Naive thymus-derived CD8-positive, alpha-beta T cell (primary cell): Measurements from ENCODE around the gene TLR2. TPM values are rescaled to one million over a fixed set of nuclear protein-coding genes. Genes with fewer than 3 reads are reported as not detected.

Source experiments
- ATAC-seq, 2 donors: fragments of 150-1000 bp; cut with Tn5 transposase in 1 of 2; sonication (Bioruptor Pico), chemical (Tn5 transposase) in 1 of 2; 1 replicate in 1 of 2; 2 replicates in 1 of 2; pipeline ENCODE4 v1.10.0; 2021; ENCODE audit warnings: mild to moderate bottlenecking in 2 of 2, moderate library complexity in 2 of 2
- POLR2A ChIA-PET: fragments of 350-600 bp; sonication (Branson Sonifier 250); formaldehyde crosslinking; loops from one replicate; lab custom pipeline; 2021; ENCODE audit warnings: antibody characterized with exemption; lab: Charles Lee
- DNase-seq, 10 donors: peaks; one replicate each; pipeline versions ENCODE4 v3.0.0 to v3.0.0-alpha.2; 2020 to 2022
- H3K27ac Mint-ChIP-seq, 10 donors: one replicate each; pipeline ENCODE4 v1.8.0; 2020 to 2022; ENCODE audit warnings: mild to moderate bottlenecking in 10 of 10, mixed read lengths in 10 of 10, moderate library complexity in 4 of 10, inconsistent platforms in 1 of 10
- H3K27me3 Mint-ChIP-seq, 5 donors: one replicate each; pipeline ENCODE4 v1.8.0; 2021 to 2022; ENCODE audit warnings: mixed read lengths in 5 of 5
- H3K36me3 Mint-ChIP-seq, 3 donors: one replicate each; pipeline ENCODE4 v1.8.0; 2020 to 2022; ENCODE audit warnings: mixed read lengths in 3 of 3, mild to moderate bottlenecking in 2 of 3, inconsistent platforms in 1 of 3
- H3K4me1 Mint-ChIP-seq, 4 donors: one replicate each; pipeline ENCODE4 v1.8.0; 2021 to 2022; ENCODE audit warnings: mixed read lengths in 4 of 4
- H3K4me3 Mint-ChIP-seq, 10 donors: one replicate each; pipeline ENCODE4 v1.8.0; 2020 to 2022; ENCODE audit warnings: mild to moderate bottlenecking in 10 of 10, mixed read lengths in 10 of 10, moderate library complexity in 6 of 10, inconsistent platforms in 1 of 10
- H3K9me3 Mint-ChIP-seq, 9 donors: one replicate each; pipeline ENCODE4 v1.8.0; 2020 to 2022; ENCODE audit warnings: mixed read lengths in 9 of 9, mild to moderate bottlenecking in 3 of 9, inconsistent platforms in 1 of 9, moderate library complexity in 1 of 9
- polyA plus RNA-seq, 3 donors: library from polyadenylated mRNA; unstranded; fragments of 300-500 nt; fragmentation: Illumina TruSeq; gene quantifications; one replicate each; pipeline ENCODE4 v1.2.3, GENCODE V29; 2021
- total RNA-seq, 8 experiments: library from RNA in 2 of 8; stranded (reverse) in 2 of 8; gene quantifications; one replicate each; pipeline ENCODE4 v1.2.3 and lab custom pipeline; 2021 to 2026

TLR2 gene, protein sequence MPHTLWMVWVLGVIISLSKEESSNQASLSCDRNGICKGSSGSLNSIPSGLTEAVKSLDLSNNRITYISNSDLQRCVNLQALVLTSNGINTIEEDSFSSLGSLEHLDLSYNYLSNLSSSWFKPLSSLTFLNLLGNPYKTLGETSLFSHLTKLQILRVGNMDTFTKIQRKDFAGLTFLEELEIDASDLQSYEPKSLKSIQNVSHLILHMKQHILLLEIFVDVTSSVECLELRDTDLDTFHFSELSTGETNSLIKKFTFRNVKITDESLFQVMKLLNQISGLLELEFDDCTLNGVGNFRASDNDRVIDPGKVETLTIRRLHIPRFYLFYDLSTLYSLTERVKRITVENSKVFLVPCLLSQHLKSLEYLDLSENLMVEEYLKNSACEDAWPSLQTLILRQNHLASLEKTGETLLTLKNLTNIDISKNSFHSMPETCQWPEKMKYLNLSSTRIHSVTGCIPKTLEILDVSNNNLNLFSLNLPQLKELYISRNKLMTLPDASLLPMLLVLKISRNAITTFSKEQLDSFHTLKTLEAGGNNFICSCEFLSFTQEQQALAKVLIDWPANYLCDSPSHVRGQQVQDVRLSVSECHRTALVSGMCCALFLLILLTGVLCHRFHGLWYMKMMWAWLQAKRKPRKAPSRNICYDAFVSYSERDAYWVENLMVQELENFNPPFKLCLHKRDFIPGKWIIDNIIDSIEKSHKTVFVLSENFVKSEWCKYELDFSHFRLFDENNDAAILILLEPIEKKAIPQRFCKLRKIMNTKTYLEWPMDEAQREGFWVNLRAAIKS
- 1 to 10 TPM; 2.0 to 2.7 TPM for total RNA-seq
- polyA plus RNA-seq: under 1 TPM; 0.29 to 0.71 (median 0.44) TPM
- 1.9 to 5.5 (median 2.8) reads per million in 6 experiments for total RNA-seq (lab: John Stamatoyannopoulos, UW)

DNA sequence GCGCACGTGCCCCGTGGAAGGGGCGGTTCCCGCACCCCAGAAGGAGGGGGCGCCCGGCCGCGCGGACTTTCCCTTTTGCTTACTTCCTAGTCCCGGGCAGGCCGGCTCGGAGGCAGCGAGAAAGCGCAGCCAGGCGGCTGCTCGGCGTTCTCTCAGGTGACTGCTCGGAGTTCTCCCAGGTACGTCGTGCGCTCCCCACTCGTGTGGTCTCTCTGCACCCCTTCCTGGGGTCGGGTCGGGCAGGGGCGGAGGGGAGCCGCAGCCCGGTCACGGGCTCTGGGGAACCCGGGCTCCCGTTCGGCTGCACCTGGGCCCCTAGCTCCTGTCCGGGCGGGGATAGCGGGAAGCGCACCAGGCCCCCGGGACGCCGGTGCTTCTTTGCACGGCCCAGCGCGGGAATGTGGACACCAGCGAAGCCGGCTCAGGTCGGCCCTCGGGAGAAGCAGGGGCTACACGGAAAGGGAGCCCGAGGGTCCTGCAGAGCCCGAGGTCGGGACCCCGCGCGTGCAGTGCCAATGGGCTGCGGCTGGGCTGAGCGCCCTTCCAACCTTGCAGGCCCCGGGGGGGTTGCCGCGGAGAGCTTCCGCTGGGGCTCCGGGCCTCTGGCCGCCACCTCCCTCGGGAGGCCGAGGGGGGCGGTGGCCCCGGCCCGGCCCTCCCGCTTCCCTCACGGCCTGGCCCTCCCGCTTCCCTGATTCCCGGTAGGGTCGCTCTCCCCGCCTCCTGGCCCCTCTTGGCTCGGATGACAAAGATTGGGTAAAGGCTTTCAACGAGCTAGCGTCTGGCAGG lies at the start of gene TLR2:
TLR2 (plus strand) TSS at position 99 of the 789 bp plus-strand sequence. CDS start 18,628 bp downstream, outside the sequence.
- Mint-ChIP-seq H3K36me3 (peaks cover 10 to 17% (median 14%) of the 10 kb centered on the region in 3 donors), H3K9me3 (peaks cover 0 to 18% (median 11%) of the 10 kb centered on the region in 9 donors), H3K4me3 (peak within 1 kb of the TSS; percentile 76 to 92 (median 88)), H3K4me1 (peaks cover 10 to 24% (median 15%) of the 10 kb centered on the region in 4 donors), H3K27me3 (peaks cover 7 to 19% (median 13%) of the 10 kb centered on the region in 5 donors), H3K27ac (peak within 1 kb of the TSS in 8 of 10 donors; percentile 9 to 85 (median 66))
- DNase-seq (peak; percentile 24 to 80 (median 60)), ATAC-seq (peak; percentile 90 to 93)
- POLR2A ChIA-PET: no interaction called here

- Mint-ChIP-seq H3K27ac (peak overlapping the region in 2 of 10 donors; percentile 20 to 27), H3K9me3 (no peaks in the 10 kb centered on the region), H3K4me3 (no peak overlapping the region), H3K4me1 (peaks cover 0 to 5% (median 1%) of the 10 kb centered on the region in 4 donors), H3K36me3 (peaks cover 5 to 78% (median 38%) of the 10 kb centered on the region in 3 donors), H3K27me3 (no peaks in the 10 kb centered on the region)
- POLR2A ChIA-PET: no interaction called here
- ATAC-seq (peak; percentile 49 to 56), DNase-seq (peak in 3 of 10 donors; percentile 23 to 35 (median 35))
These were observed 49.2 kb upstream of the TLR2 start for GRCh38 chr4:153634738-153635353.

- Mint-ChIP-seq H3K4me3 (no peak overlapping the region), H3K36me3 (peaks cover 3 to 68% (median 34%) of the 10 kb centered on the region in 3 donors), H3K27me3 (no peaks in the 10 kb centered on the region), H3K27ac (peak overlapping the region in 4 of 10 donors; percentile 22 to 65 (median 44)), H3K9me3 (no peaks in the 10 kb centered on the region), H3K4me1 (peaks cover 0 to 5% (median 1%) of the 10 kb centered on the region in 4 donors)
- ATAC-seq (no peak), DNase-seq (no peak)
- POLR2A ChIA-PET: no interaction called here
These were observed 48.2 kb upstream of the TLR2 start for GRCh38 chr4:153635846-153636245.

DNA sequence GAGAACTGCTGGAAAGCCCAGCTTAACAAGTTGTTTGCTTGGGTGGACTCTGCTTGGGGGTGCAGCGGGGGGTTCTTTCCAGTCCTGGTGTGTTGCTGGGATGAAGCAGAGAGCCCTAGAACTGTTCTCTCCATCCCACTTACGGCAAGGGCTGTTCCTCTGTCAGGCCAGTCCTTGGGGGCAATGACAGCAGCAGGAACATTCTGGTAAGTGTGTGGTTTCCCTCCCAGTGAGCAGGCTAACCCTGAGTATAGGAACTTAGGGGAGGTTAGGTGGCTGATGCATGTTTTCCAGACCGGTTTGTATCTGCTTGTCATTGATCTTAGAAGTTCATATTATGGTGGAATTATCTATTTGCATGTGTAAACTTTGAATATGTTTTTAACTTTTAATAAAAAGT lies 46.9 kb upstream of the TLR2 start:
- Mint-ChIP-seq H3K36me3 (peaks cover 3 to 58% (median 34%) of the 10 kb centered on the region in 3 donors), H3K27ac (peak overlapping the region in 1 of 10 donors; percentile 37)
- POLR2A ChIA-PET: no interaction called here

GRCh38 chr4:153638011-153638410 lies 46.1 kb upstream of the TLR2 start:
- ATAC-seq (no peak), DNase-seq (no peak)
- Mint-ChIP-seq H3K4me1 (peaks cover 0 to 5% (median 2%) of the 10 kb centered on the region in 4 donors), H3K4me3 (no peak overlapping the region), H3K9me3 (no peaks in the 10 kb centered on the region), H3K27me3 (no peaks in the 10 kb centered on the region), H3K36me3 (peaks cover 0 to 50% (median 30%) of the 10 kb centered on the region in 3 donors), H3K27ac (peak overlapping the region in 5 of 10 donors; percentile 17 to 82 (median 42))
- POLR2A ChIA-PET: no interaction called here

More for the DNA sequence above, 46.9 kb upstream of the TLR2 start:
- Mint-ChIP-seq H3K9me3 (no peaks in the 10 kb centered on the region), H3K27me3 (no peaks in the 10 kb centered on the region), H3K4me1 (peaks cover 0 to 5% (median 1%) of the 10 kb centered on the region in 4 donors), H3K4me3 (no peak overlapping the region)
- no peak for DNase-seq
- no peak for ATAC-seq

DNA sequence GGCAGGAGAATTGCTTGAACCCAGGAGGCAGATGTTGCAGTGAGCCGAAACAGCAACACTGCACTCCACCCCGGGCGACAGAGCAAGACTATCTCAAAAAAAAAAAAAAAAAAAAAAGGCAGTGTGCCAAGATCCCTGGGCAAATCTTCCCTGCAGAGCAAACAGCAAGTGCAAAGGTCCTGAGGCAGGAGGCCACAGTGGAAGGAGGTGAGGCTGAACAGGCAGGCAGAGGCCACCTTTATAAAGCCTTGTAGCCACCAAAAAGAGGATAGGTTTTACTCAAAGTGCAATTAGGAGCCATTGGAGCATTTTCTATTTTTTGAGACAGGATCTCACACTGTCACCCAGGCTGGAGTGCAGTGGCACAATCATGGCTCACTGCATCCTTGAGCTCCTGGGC lies 45.1 kb upstream of the TLR2 start:
- DNase-seq (no peak), ATAC-seq (no peak)
- Mint-ChIP-seq H3K4me3 (no peak overlapping the region), H3K4me1 (peaks cover 3 to 12% (median 5%) of the 10 kb centered on the region in 4 donors), H3K36me3 (peaks cover 0 to 41% (median 25%) of the 10 kb centered on the region in 3 donors), H3K27me3 (no peaks in the 10 kb centered on the region), H3K9me3 (no peaks in the 10 kb centered on the region), H3K27ac (peak overlapping the region in 4 of 10 donors; percentile 42 to 92 (median 66))
- POLR2A ChIA-PET: interaction anchor here (1.7 kb wide), 1 partner anchor 13 kb away, joined by 5 read pairs; no protein-coding TSS in a partner anchor

- peaks cover 3 to 12% (median 5%) of the 10 kb centered on the region in 4 donors for H3K4me1 Mint-ChIP-seq
- POLR2A ChIA-PET: interaction anchor here (1.7 kb wide), 1 partner anchor 11 kb away, joined by 5 read pairs; no protein-coding TSS in a partner anchor
- peak overlapping the region in 6 of 10 donors; percentile 2 to 92 (median 68) for H3K27ac Mint-ChIP-seq
- no peak for DNase-seq
- peak overlapping the region in 1 of 10 donors; percentile 36 for H3K4me3 Mint-ChIP-seq
- no peak for ATAC-seq
- peaks cover 0 to 1% (median 0%) of the 10 kb centered on the region in 9 donors for H3K9me3 Mint-ChIP-seq
- H3K27me3 Mint-ChIP-seq: no peaks in the 10 kb centered on the region
- H3K36me3 Mint-ChIP-seq: peaks cover 0 to 30% (median 16%) of the 10 kb centered on the region in 3 donors
These were observed 44.0 kb upstream of the TLR2 start for GRCh38 chr4:153639833-153640802.

- H3K9me3 Mint-ChIP-seq: peaks cover 0 to 2% (median 0%) of the 10 kb centered on the region in 9 donors
- H3K4me1 Mint-ChIP-seq: peaks cover 3 to 12% (median 5%) of the 10 kb centered on the region in 4 donors
- peak overlapping the region in 3 of 10 donors; percentile 14 to 37 (median 37) for H3K27ac Mint-ChIP-seq
- POLR2A ChIA-PET: no interaction called here
- peaks cover 0 to 16% (median 3%) of the 10 kb centered on the region in 3 donors for H3K36me3 Mint-ChIP-seq
- no peak for ATAC-seq
- no peaks in the 10 kb centered on the region for H3K27me3 Mint-ChIP-seq
- no peak overlapping the region for H3K4me3 Mint-ChIP-seq
- DNase-seq: no peak
These were observed 42.5 kb upstream of the TLR2 start for GRCh38 chr4:153641532-153641931.

- peak; percentile 96 to 98 for ATAC-seq
- Mint-ChIP-seq H3K27ac (no peak overlapping the region), H3K4me3 (peak overlapping the region in 2 of 10 donors; percentile 8 to 23), H3K4me1 (peaks cover 9 to 12% (median 10%) of the 10 kb centered on the region in 4 donors), H3K27me3 (no peaks in the 10 kb centered on the region), H3K36me3 (no peaks in the 10 kb centered on the region), H3K9me3 (peaks cover 0 to 2% (median 0%) of the 10 kb centered on the region in 9 donors)
- POLR2A ChIA-PET: no interaction called here
- DNase-seq: peak in 4 of 10 donors; percentile 19 to 59 (median 42)
These were observed 40.4 kb upstream of the TLR2 start for GRCh38 chr4:153643406-153644383.

DNA sequence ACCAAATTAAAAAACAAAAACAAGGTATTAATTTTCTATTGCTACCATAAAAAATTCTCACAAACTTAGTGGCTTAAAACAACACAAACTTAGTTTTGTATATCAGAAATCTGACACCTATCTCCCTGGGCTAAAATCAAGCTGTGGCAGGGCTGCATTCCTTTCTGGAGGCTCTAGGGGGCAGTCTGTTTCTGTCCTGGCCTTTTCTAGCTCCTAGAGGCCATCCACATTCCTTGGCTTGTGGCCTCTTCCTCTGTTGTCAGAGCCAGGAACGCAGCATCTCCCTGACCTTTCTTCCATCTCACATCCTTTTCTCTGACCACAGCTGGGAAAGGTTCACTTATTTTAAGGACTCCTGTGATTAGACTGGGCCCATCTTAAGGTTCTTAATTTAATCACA lies 38.9 kb upstream of the TLR2 start:
- H3K9me3 Mint-ChIP-seq: peaks cover 0 to 2% (median 0%) of the 10 kb centered on the region in 9 donors
- H3K4me3 Mint-ChIP-seq: no peak overlapping the region
- DNase-seq (no peak), ATAC-seq (no peak)
- H3K27ac Mint-ChIP-seq: no peak overlapping the region
- H3K4me1 Mint-ChIP-seq: peaks cover 6 to 13% (median 10%) of the 10 kb centered on the region in 4 donors
- H3K27me3 Mint-ChIP-seq: no peaks in the 10 kb centered on the region
- POLR2A ChIA-PET: no interaction called here
- no peaks in the 10 kb centered on the region for H3K36me3 Mint-ChIP-seq
